ENCODE data around the gene RERE. TPM values are rescaled to one million over a fixed set of nuclear protein-coding genes. Genes with fewer than 3 reads are reported as not detected.

The RERE gene
- total and polyA plus RNA-seq, 2 donors (not counting 3 experiments of a cell fraction or from before 2014, with no cell fraction given), result 14.1 to 113 TPM

GRCh38 chr1:8578132-8578877 lies 239.1 kb downstream of the RERE start:
- dilution Hi-C loops (cut with MboI; ENCODE audit: extremely low pct_ligation_motif_present, low sequenced_read_pairs), result no loop called here
- H3K79me2 ChIP-seq (ENCODE audit: control insufficient read depth, insufficient read depth, low read length), result peaks cover 12% of the 10 kb centered on the region
- intact Hi-C loops (cut with micrococcal nuclease), result no loop called here
- no TSS peak for BruUV-seq (replicated peaks)
- H4K20me1 ChIP-seq (replicated peaks; ENCODE audit: control insufficient read depth, extremely low read depth, insufficient read depth, low read length), result no peaks in the 10 kb centered on the region
- no peaks in the 10 kb centered on the region for H3K27me3 ChIP-seq (ENCODE audit: control insufficient read depth in 2 of 2, insufficient read depth in 2 of 2, low read length in 2 of 2)
- H3K4me2 ChIP-seq (ENCODE audit: insufficient read depth, low read length), result no peak overlapping the region
- H3K9me1 ChIP-seq (replicated peaks; ENCODE audit: control insufficient read depth, extremely low read depth, insufficient read depth, low read length), result no peaks in the 10 kb centered on the region
- H2AFZ ChIP-seq (ENCODE audit: low read depth, low read length), result no peak overlapping the region
- H3K9me3 ChIP-seq (replicated peaks; ENCODE audit: control insufficient read depth, insufficient read depth, low read length), result no peaks in the 10 kb centered on the region
- no peak overlapping the region for H3K9ac ChIP-seq (replicated peaks; ENCODE audit: extremely low read depth, insufficient read depth, low read length)
- ChIA-PET CTCF (interaction anchor here (0.9 to 2.6 kb wide), 10 partner anchors 8 to 271 kb away, joined by 3 to 13 read pairs (median 3); no protein-coding TSS in a partner anchor), POLR2A (no interaction called here)
- H3K27ac ChIP-seq (ENCODE audit: insufficient read depth, low read depth, low read length), result no peak overlapping the region
- DNase-seq (ENCODE audit: low read depth, low spot score) (no peak), FAIRE-seq (no peak)
- H3K4me1 ChIP-seq (ENCODE audit: control insufficient read depth, extremely low read depth, insufficient read depth, low read length), result no peaks in the 10 kb centered on the region
- no peak for TF ChIP-seq POLR2A (IDR thresholded peaks at IDR 0.05; ENCODE audit: low read depth, low read length)
- TF ChIP-seq POLR2AphosphoS5 (IDR thresholded peaks at IDR 0.05; ENCODE audit: insufficient read depth, low read depth, low read length), result no peak
- TF ChIP-seq FOS (IDR thresholded peaks at IDR 0.05; ENCODE audit: borderline replicate concordance, insufficient read depth, low read length), result no peak
- TF ChIP-seq MAX (IDR thresholded peaks at IDR 0.05; ENCODE audit: insufficient read depth, insufficient read length), result no peak
- TF ChIP-seq GATA2 (IDR thresholded peaks at IDR 0.05; ENCODE audit: insufficient read depth, insufficient read length, low read depth, low read length), result no peak
- TF ChIP-seq JUN (IDR thresholded peaks at IDR 0.05; ENCODE audit: borderline replicate concordance, insufficient read depth, insufficient read length, low read depth), result no peak
- no peak for TF ChIP-seq EZH2 (IDR thresholded peaks at IDR 0.05; ENCODE audit: borderline replicate concordance, low read depth, low read length, severe bottlenecking)
- no peak for TF ChIP-seq CTCF (IDR thresholded peaks at IDR 0.05; ENCODE audit: extremely low read depth in 1 of 2, insufficient read depth in 1 of 2, low read depth in 1 of 2, low read length in 2 of 2)
- TF ChIP-seq MYC (IDR thresholded peaks at IDR 0.05; ENCODE audit: low read depth, low read length), result no peak
- H3K36me3 ChIP-seq (ENCODE audit: control insufficient read depth in 2 of 2, extremely low read depth in 1 of 2, insufficient read depth in 2 of 2, low read length in 2 of 2), result no peaks in the 10 kb centered on the region
- H3K4me3 ChIP-seq (replicated peaks in 1 of 3; ENCODE audit: insufficient read depth in 1 of 3, low read depth in 1 of 3, low read length in 3 of 3), result no peak overlapping the region
